Transverse colon (tissue), 4 donors: ENCODE data around the gene TRIM69. TPM values are rescaled to one million over a fixed set of nuclear protein-coding genes. Genes with fewer than 3 reads are reported as not detected.

Source experiments
- DNase-seq: peaks from one replicate; pipeline ENCODE4 v3.0.0-alpha.2; 2019
- H3K27ac ChIP-seq, 4 donors: fragments of 200-600 bp; sonication (generic); 2 replicates each; pipeline ENCODE4 v1.5.1; 2016 to 2018; ENCODE audit warnings: inconsistent platforms in 4 of 4
- H3K27me3 ChIP-seq: fragments of 200-600 bp; sonication (generic); 2 replicates; pipeline ENCODE4 v1.5.1; 2017; ENCODE audit warnings: inconsistent platforms
- H3K36me3 ChIP-seq, 4 donors: fragments of 200-600 bp; sonication (generic); 2 replicates each; pipeline ENCODE4 v1.5.1; 2017 to 2019; ENCODE audit warnings: inconsistent platforms in 4 of 4
- H3K4me1 ChIP-seq, 4 donors: fragments of 200-600 bp; sonication (generic); 2 replicates each; pipeline ENCODE4 v1.5.1; 2017 to 2020; ENCODE audit warnings: inconsistent platforms in 4 of 4
- H3K4me3 ChIP-seq, 4 donors: fragments of 200-600 bp; sonication (generic); 1 replicate in 1 of 4; 2 replicates in 3 of 4; pipeline versions ENCODE4 v1.5.1 to v1.6.1; 2017 to 2019; ENCODE audit warnings: inconsistent platforms in 4 of 4
- H3K9me3 ChIP-seq, 2 donors: fragments of 200-600 bp; sonication (generic); 2 replicates each; pipeline ENCODE4 v1.5.1; 2017 to 2019; ENCODE audit warnings: inconsistent platforms in 2 of 2
- CTCF ChIP-seq, 5 experiments: fragments of 200-600 bp in 3 of 5; fragments of 450-650 bp in 2 of 5; sonication (generic) in 3 of 5; IDR thresholded peaks; 1 replicate in 2 of 5; 2 replicates in 3 of 5; pipeline ENCODE4 v1.5.1; 2016 to 2017; ENCODE audit warnings: antibody characterized with exemption in 5 of 5, inconsistent platforms in 3 of 5, mild to moderate bottlenecking in 2 of 5, moderate library complexity in 1 of 5
- EP300 ChIP-seq: sonication (generic); formaldehyde crosslinking; IDR thresholded peaks from one replicate; pipeline ENCODE4 v1.6.1; 2017; ENCODE audit warnings: antibody characterized with exemption, low read depth
- POLR2A ChIP-seq: fragments of 450-650 bp; IDR thresholded peaks from one replicate; pipeline ENCODE4 v1.6.1; 2016; ENCODE audit warnings: antibody characterized with exemption, mild to moderate bottlenecking, moderate library complexity
- POLR2AphosphoS5 ChIP-seq, 3 donors: sonication (generic); formaldehyde crosslinking; IDR thresholded peaks; one replicate each; pipeline ENCODE4 v1.6.1; 2016; ENCODE audit warnings: antibody characterized with exemption in 3 of 3
- WGBS, 2 donors: methylation state at CpG; one replicate each; pipeline ENCODE4 v1.1.5; 2018; ENCODE audit warnings: low coverage in 1 of 2; 5-methylcytosine and 5-hydroxymethylcytosine counted together
- in situ Hi-C, 4 donors: fragments of 200-750 bp; cut with MboI; loops; one replicate each; pipeline versions ENCODE4 v1.15.0 to v1.15.1; 2017; ENCODE audit warnings: low sequenced_read_pairs in 3 of 4, low pct_ligation_motif_present in 1 of 4, low pct_unique_long_range_greater_than_20kb in 1 of 4
- intact Hi-C: fragments of 100-400 bp; cut with DNase I; formaldehyde crosslinking; loops from one replicate; pipeline ENCODE4 v1.15.1; 2023; ENCODE audit warnings: low total_unique reads
- total RNA-seq, 4 donors: library from RNA; depleted of rRNA; stranded (reverse); fragments of >200 nt; gene quantifications; one replicate each; pipeline ENCODE4 v1.1.0, GENCODE V29; 2016

Gene TRIM69
- total RNA-seq, 4 donors from 2014 or later, result 5.6 to 17.3 (median 13.7) TPM

- Histone ChIP-seq H3K9me3 (no peaks in the 10 kb centered on the region), H3K27ac (no peak overlapping the region), H3K4me3 (no peak overlapping the region), H3K27me3 (no peaks in the 10 kb centered on the region), H3K36me3 (no peaks in the 10 kb centered on the region), H3K4me1 (no peaks in the 10 kb centered on the region)
- in situ Hi-C loops (no loop called here), intact Hi-C loops (no loop called here)
- TF ChIP-seq CTCF (IDR thresholded peaks at IDR 0.05) (no peak), EP300 (no peak), POLR2AphosphoS5 (IDR thresholded peaks at IDR 0.05) (no peak), POLR2A (no peak)
- DNase-seq, result no peak
- 76 to 84% methylated on average over 5 of the region's 5 CpGs for WGBS, 2 donors
These were observed 65.0 kb downstream of the TRIM69 start for GRCh38 chr15:44801364-44801763.

- TF ChIP-seq POLR2AphosphoS5 (IDR thresholded peaks at IDR 0.05) (no peak), EP300 (no peak), CTCF (IDR thresholded peaks at IDR 0.05) (no peak), POLR2A (no peak)
- Histone ChIP-seq H3K9me3 (no peaks in the 10 kb centered on the region), H3K4me1 (no peaks in the 10 kb centered on the region), H3K4me3 (no peak overlapping the region), H3K27ac (no peak overlapping the region), H3K27me3 (no peaks in the 10 kb centered on the region), H3K36me3 (no peaks in the 10 kb centered on the region)
- no peak for DNase-seq
- intact Hi-C loops, result no loop called here
- in situ Hi-C loops, result no loop called here
These were observed 65.5 kb downstream of the TRIM69 start for GRCh38 chr15:44801797-44802196.

GRCh38 chr15:44802336-44802735 lies 66.0 kb downstream of the TRIM69 start:
- H3K27ac ChIP-seq, result no peak overlapping the region
- intact Hi-C loops, result no loop called here
- no peaks in the 10 kb centered on the region for H3K4me1 ChIP-seq
- H3K27me3 ChIP-seq, result no peaks in the 10 kb centered on the region
- TF ChIP-seq EP300, result no peak
- TF ChIP-seq POLR2AphosphoS5 (IDR thresholded peaks at IDR 0.05), result no peak
- TF ChIP-seq POLR2A, result no peak
- TF ChIP-seq CTCF (IDR thresholded peaks at IDR 0.05), result no peak
- in situ Hi-C loops, result no loop called here
- H3K4me3 ChIP-seq, result no peak overlapping the region
- WGBS, 2 donors, result 25 to 65% methylated on average over 1 of the region's 1 CpG
- H3K36me3 ChIP-seq, result no peaks in the 10 kb centered on the region
- no peak for DNase-seq
- no peaks in the 10 kb centered on the region for H3K9me3 ChIP-seq

DNA sequence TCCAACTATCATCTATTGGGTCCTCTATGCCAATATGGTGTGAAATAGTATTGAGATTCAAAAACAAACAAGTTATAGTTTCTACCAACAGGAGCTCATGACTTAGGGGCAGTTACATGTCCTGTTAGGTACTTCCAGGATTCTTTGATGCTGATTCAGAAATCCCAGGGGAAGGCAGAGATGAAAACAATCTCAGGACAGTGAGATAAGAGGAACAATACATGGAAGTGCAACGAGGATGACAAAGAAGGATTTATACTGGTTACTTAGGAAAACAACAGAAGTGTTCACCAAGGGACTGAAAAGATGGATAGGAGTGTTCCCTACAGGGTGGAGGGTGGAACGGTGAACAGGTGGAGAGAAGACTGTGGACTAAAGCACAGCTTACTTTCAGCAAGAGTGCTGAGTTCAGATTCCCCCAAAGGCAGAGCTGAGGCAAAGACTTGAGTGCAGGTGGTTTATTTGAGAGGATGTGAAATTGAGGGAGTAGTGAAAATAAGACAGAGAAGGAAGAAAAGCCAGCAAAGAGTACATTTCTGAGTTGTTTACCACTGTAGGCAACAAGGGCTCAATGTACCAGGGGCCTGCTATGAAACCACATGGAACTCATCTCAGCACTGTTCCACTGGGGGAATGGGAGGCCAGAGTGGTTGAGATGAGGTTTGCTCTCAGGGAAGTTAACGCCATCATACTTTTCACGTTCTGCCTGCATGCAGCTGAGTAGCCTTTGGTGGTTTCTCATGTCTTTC lies 68.1 kb downstream of the TRIM69 start:
- Histone ChIP-seq H3K9me3 (no peaks in the 10 kb centered on the region), H3K4me1 (no peaks in the 10 kb centered on the region), H3K27me3 (no peaks in the 10 kb centered on the region), H3K4me3 (no peak overlapping the region), H3K36me3 (no peaks in the 10 kb centered on the region), H3K27ac (no peak overlapping the region)
- WGBS, 2 donors, result 76 to 80% methylated on average over 3 to 4 of the region's 4 CpGs
- DNase-seq, result no peak
- intact Hi-C loops (no loop called here), in situ Hi-C loops (no loop called here)
- TF ChIP-seq EP300, result no peak

- Histone ChIP-seq H3K9me3 (no peaks in the 10 kb centered on the region), H3K27ac (no peak overlapping the region), H3K4me3 (no peak overlapping the region), H3K27me3 (no peaks in the 10 kb centered on the region), H3K36me3 (no peaks in the 10 kb centered on the region), H3K4me1 (peaks cover 0 to 25% (median 15%) of the 10 kb centered on the region in 4 donors)
- TF ChIP-seq EP300, result no peak
- no peak for TF ChIP-seq CTCF (IDR thresholded peaks at IDR 0.05)
- in situ Hi-C loops (no loop called here), intact Hi-C loops (no loop called here)
- WGBS, 2 donors, result 60 to 77% methylated on average over 4 of the region's 4 CpGs
- DNase-seq, result no peak
These were observed 72.2 kb downstream of the TRIM69 start for GRCh38 chr15:44808557-44808956.
